Activated CD4-positive, CD25-positive, alpha-beta regulatory T cell treated with anti-CD3 and anti-CD28 coated beads, Interleukin-2, amount 50 U/mL, for 24 hours (primary cell): Measurements from ENCODE around the gene TMPRSS3.

Experiments used
- ATAC-seq, 2 donors: fragments of 150-1000 bp; cut with Tn5 transposase; one replicate each; pipeline ENCODE4 v1.10.0; 2021; ENCODE audit warnings: mild to moderate bottlenecking in 1 of 2, moderate library complexity in 1 of 2

Gene TMPRSS3

GRCh38 chr21:42395905-42396651 lies at the start of gene TMPRSS3:
Gene TMPRSS3, minus strand, starts transcription at chr21:42396052. Its CDS starts 635 bp downstream, at chr21:42395417.
- no peak for ATAC-seq

- no peak for ATAC-seq
Measured at GRCh38 chr21:42445311-42445710, 49.5 kb upstream of the TMPRSS3 start.

DNA sequence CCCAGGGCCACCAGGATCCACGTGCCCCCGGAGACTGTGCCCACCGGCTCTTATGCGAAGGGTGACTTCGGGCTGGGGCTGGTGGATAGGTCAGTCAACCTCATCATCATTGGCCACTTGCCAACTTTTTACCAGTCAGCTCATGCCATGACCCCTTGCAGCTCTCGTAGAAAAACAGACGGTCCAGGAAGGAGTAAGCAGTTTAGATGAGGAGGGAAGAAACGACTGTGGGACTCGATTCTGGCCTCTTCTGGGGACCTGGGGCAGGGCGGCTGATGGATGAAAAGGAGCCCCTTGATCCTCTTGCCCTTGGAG lies 48.9 kb upstream of the TMPRSS3 start:
- no peak for ATAC-seq

GRCh38 chr21:42443876-42444744 lies 48.3 kb upstream of the TMPRSS3 start:
- ATAC-seq: no peak

GRCh38 chr21:42443181-42443785 lies 47.4 kb upstream of the TMPRSS3 start:
- no peak for ATAC-seq

DNA sequence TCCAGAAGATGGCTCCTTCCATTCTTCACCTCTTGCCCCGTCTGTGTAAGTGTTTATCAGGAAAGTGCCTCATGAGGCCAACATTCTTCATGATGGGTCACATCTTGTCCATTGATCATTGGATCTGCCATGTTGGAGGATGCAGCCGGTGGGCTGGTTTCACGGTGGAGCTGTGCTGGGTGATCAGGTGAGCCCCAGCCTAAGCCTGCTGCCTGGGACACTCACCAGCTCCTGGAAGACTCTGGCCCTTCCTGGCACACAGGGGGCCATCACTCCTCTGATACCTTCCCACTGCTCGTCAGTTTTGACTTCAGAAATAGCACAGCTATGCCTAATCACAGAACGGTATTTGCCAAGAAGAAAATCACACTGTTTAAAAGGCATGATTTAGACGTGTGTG lies 46.1 kb upstream of the TMPRSS3 start:
- no peak for ATAC-seq

GRCh38 chr21:42440187-42440792 lies 44.4 kb upstream of the TMPRSS3 start:
- ATAC-seq: peak; percentile 56 to 69

GRCh38 chr21:42439284-42440186 lies 43.7 kb upstream of the TMPRSS3 start:
- ATAC-seq: peak; percentile 72

DNA sequence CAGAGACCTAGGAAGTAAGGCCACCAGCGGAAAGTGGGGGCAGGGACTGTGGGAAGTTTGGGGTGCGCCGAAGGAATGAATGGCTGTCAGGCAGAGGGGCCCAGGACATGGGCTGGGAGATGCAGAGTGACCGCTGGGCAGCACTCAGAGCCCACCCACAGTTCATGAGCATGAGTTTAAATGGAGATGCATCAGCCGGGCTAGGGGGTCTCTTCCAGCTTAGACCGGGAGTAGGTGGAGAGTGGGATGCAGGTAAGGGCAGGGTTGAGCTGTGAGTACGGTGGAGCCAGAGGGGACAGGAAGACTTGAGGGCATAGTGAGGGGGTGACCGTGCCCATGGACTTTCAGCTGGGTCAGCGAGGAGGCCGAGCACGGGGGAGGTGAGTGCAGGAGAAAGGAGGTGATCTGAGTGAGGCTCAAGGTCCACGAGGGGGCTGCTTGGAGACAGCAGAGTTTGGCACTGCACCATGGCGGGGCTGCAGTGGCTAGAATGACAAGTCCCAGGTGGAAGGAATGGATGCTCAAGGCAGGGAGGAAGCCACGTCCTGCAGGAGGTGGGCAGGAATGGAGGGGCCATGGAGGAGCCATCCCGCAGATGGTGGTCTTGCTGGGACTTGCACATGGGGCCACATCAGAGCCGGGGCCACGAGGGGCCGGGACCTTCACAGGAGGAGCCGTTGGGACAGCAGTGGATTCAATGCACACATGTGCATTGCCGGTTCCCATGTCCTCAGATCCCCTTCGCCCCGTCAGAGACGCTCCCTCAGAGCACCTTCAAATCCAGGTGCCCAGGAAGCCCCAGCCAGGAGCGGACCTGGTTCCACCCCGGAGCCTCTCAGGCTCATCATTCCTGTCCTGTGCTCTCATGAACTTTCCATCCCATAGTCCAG lies 42.7 kb upstream of the TMPRSS3 start:
- no peak for ATAC-seq

DNA sequence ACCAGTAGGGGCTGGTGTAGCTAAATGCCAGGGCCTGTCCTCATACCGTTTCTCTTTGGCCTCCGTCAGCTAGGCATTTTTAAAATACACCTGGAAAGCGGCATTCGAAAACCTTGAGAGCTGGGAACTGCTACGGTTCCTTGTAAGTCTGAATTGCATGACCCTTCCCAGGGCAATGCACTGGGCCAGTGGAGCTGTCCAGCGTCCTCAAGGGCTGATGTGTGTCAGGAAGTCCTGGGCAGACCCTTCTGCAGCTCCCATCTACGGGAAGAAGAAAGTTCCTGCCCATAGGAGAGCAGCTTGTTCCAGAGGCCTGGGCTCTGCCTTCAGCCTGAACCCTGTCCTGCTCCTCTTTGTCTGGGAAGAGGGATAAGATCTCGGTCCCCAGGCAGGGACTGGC lies 41.9 kb upstream of the TMPRSS3 start:
- no peak for ATAC-seq

DNA sequence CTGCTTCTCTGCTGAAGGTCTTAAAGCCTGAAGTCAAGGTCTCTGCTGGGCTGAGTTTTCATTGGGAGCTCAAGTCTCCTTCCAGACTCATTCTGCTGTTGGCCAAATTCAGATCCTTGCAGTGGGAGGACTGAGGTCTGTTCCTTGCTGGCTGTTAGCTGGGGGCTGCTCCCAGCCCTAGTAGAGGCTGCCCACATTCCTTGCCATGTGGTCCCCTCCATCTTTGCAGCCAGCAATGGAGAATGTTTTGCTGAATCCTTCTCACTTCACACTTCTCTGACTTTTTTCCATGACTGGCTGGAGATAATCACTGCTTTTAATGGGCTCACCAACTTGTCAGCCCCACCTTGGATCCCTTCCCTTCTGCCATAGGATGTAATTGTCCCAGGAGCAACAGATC lies 41.1 kb upstream of the TMPRSS3 start:
- ATAC-seq: no peak

- no peak for ATAC-seq
Measured at GRCh38 chr21:42435833-42436232, 40.0 kb upstream of the TMPRSS3 start.

DNA sequence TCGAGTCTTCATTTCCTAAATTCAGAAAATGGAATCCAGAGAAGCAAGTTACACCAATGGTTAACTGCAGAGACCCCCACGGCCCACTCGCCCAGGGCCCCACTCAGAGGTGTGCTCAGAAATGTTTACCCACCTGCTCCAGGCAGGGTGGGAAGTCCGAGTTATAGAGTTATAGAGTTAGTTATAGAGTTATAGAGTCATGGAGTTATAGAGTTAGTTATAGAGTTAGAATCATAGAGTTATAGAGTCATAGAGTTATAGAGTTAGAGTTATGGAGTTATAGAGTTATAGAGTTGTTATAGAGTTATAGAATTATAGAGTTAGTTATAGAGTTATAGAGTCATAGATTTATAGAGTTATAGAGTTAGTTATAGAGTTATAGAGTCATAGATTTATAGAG lies 39.5 kb upstream of the TMPRSS3 start:
- no peak for ATAC-seq

GRCh38 chr21:42434884-42435283 lies 39.0 kb upstream of the TMPRSS3 start:
- ATAC-seq: no peak

GRCh38 chr21:42433946-42434551 lies 38.2 kb upstream of the TMPRSS3 start:
- ATAC-seq: peak in 1 of 2 donors; percentile 45

- ATAC-seq: no peak
Measured at GRCh38 chr21:42432695-42433094, 36.8 kb upstream of the TMPRSS3 start.

GRCh38 chr21:42431196-42431595 lies 35.3 kb upstream of the TMPRSS3 start:
- no peak for ATAC-seq

GRCh38 chr21:42430521-42430920 lies 34.7 kb upstream of the TMPRSS3 start:
- no peak for ATAC-seq

DNA sequence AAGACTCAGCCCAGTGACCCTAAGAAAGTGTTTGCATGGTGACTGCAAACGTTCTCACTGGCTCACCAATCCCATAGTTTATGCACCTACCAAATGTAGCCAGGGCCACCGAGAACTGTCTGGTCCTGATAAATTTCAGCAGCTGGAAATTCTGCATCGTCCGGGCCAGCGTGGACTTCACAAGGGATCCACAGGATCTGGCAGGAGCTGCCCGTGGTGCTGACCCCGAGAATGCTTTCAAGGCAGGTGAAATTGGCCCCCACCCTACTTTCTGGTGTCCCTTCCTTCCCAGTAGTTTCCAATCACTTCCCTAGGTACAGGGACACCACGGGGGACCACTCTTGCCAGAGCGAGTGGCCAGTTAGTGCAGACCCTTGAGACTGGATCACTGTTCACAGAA lies 34.0 kb upstream of the TMPRSS3 start:
- no peak for ATAC-seq

GRCh38 chr21:42429021-42429420 lies 33.2 kb upstream of the TMPRSS3 start:
- no peak for ATAC-seq
